Lung microvascular endothelial cell (primary cell): ENCODE data around the gene WEE1. TPM values are rescaled to one million over a fixed set of nuclear protein-coding genes. Genes with fewer than 3 reads are reported as not detected.
"Not testable (repeated sequence)": the region's sequence is repeated elsewhere in the genome, so short reads cannot be mapped to it uniquely, and the experiment has no call there.

Experiments
- DNase-seq, 2 donors: peaks; one replicate each; pipeline versions ENCODE4 v3.0.0 to v3.0.0-alpha.2; 2010; ENCODE audit warnings: low read depth in 2 of 2
- total RNA-seq: library from RNA; depleted of rRNA; stranded (reverse); fragments of >200 nt; gene quantifications from 2 replicates; pipeline ENCODE4 v1.2.1, GENCODE V29; 2014

WEE1 gene
- total RNA-seq, 1 donor from 2014 or later, result 20.6 TPM

GRCh38 chr11:9622353-9622752 lies 48.9 kb downstream of the WEE1 start:
- DNase-seq, result not testable (repeated sequence)

DNA sequence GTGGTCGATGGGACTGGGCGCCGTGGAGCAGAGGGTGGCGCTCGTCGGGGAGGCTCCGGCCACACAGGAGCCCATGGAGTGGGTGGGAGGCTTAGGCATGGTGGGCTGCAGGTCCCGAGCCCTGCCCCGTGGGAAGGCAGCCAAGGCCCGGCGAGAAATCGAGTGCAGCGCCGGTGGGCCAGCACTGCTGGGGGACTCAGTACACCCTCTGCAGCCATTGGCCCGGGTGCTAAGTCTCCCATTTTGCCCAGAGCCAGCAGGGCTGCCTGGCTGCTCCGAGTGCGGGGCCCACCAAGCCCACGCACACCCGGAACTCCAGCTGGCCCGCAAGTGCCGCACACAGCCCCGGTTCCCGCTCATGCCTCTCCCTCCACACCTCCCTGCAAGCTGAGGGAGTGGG lies 49.6 kb downstream of the WEE1 start:
- not testable (repeated sequence) for DNase-seq

- DNase-seq, result no peak
These were observed 51.0 kb downstream of the WEE1 start for GRCh38 chr11:9624448-9624847.

DNA sequence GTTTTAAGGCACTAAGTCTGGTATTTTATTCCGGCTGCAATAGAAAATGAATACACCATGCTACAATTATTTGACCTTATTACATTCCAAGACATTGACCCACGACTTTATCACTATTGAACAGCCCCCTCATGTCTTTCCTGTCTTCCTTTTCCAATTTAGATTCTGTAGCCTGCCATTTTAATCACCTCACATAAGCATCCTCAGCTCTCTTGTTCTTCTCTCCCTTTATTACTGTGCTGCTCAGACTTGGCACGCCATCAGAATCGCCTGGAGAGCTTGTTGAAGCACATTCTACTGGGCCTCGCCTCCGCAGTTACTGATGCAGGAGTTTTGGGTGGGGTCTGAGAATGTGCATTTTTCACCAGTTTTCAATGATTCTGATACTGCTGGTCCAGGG lies 51.7 kb downstream of the WEE1 start:
- no peak for DNase-seq

DNA sequence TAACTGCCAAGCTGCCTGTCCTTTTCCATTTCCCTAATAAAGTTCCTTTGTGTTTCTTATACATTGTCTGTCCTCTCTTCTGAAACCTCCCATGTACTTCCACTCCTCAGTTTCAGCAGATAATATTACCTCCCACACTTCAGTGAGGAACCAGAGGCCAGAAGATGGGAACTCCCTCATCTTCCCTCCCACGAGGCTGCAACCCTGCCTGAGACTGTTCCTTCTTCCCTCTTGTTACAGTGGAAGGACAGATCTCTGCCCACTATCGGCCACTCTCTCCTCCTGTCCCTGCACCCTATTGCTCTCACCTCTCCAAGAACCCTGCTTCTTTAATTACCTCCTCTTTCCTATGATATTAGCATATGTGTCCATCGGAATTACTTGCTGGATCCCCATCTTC lies 52.3 kb downstream of the WEE1 start:
- DNase-seq, result no peak

DNA sequence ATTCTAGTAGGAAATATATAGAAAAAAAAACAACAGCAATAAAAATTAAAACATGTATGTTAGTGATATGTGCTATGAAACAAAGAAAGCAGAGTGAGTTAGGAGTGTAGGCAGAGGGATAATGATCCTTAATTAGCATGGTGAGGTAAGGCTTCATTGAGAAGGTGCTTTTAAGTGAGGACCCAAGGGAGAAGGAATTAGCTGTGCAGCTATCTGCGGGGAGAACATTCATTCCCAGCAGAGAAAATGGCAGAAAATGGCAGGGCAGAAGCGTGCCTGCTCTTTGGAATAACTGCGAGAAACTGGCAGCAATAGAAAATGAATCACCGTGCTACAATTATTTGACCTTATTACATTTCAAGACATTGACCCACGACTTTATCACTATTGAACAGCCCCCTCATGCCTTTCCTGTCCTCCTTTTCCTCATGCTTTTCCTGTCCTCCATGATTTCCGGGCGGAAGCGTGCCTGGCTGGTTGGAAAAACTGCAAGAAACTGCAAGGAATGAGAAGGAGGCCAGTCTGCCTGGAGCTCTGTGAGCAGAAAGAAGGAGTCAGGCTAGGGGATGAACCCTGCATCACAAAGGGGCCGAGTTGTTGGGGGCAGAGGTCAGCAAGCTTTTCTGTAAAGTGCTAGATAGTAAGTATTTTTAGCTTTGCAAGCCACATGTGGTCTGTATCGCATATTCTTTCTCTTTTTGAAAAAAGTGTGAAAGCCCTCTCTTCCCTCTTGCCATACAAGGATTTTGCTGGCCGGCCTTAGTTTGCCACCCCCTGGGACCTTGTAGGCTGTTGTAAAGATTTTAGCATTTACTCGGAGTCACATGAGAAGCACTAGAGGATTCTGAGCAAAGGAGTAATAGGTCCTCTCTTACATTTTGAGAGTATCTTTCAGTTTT lies 53.3 kb downstream of the WEE1 start:
- DNase-seq, result peak; percentile 71 to 83

- no peak for DNase-seq
These were observed 55.6 kb downstream of the WEE1 start for GRCh38 chr11:9629064-9629463.

GRCh38 chr11:9633679-9634078 lies 60.2 kb downstream of the WEE1 start:
- no peak for DNase-seq

- no peak for DNase-seq
These were observed 63.2 kb downstream of the WEE1 start for GRCh38 chr11:9636691-9637090.

DNA sequence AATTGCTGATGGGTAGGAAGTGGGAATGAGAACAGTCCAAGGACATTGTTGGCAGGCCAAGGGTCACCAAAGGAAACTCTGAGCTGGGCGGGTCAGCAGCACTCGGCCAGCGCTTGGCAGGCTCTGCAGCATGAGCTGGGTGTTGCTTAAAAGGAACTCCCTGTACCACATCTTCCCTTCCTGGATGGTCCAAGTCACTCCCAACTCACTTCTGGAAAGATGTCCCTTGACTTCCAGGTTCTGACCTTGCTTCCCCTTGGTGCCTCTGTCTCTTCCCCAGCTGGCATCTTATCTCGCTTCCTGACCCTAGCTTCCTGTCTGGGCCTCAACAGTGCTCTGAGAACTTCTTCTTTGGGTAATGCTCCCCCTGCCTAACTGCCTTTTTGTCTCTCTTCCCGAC lies 65.6 kb downstream of the WEE1 start:
- DNase-seq, result peak in 1 of 2 donors; percentile 26

Other genes starting within 250 kb of the WEE1 start
- 84.8 and 90.5 TPM in 2 replicates for gene IPO7, start 189.0 kb upstream of the WEE1 start, total RNA-seq
- gene ZNF143, start 112.7 kb upstream of the WEE1 start, total RNA-seq, result 18.7 and 33.9 TPM in 2 replicates
- gene SWAP70, start 90.4 kb downstream of the WEE1 start, total RNA-seq, result 47.7 and 59.5 TPM in 2 replicates